Stimulated activated CD4-positive, alpha-beta T cell treated with anti-CD3 and anti-CD28 coated beads, Interleukin-2, amount 100 ng/mL, for 48 hours (primary cell): ENCODE data around the gene ANAPC16.
"Not testable (repeated sequence)": the region's sequence is repeated elsewhere in the genome, so short reads cannot be mapped to it uniquely, and the experiment has no call there.

Experiments
- DNase-seq, 2 donors: peaks; one replicate each; pipeline ENCODE4 v3.0.0-alpha.2; 2020

The ANAPC16 gene

DNA sequence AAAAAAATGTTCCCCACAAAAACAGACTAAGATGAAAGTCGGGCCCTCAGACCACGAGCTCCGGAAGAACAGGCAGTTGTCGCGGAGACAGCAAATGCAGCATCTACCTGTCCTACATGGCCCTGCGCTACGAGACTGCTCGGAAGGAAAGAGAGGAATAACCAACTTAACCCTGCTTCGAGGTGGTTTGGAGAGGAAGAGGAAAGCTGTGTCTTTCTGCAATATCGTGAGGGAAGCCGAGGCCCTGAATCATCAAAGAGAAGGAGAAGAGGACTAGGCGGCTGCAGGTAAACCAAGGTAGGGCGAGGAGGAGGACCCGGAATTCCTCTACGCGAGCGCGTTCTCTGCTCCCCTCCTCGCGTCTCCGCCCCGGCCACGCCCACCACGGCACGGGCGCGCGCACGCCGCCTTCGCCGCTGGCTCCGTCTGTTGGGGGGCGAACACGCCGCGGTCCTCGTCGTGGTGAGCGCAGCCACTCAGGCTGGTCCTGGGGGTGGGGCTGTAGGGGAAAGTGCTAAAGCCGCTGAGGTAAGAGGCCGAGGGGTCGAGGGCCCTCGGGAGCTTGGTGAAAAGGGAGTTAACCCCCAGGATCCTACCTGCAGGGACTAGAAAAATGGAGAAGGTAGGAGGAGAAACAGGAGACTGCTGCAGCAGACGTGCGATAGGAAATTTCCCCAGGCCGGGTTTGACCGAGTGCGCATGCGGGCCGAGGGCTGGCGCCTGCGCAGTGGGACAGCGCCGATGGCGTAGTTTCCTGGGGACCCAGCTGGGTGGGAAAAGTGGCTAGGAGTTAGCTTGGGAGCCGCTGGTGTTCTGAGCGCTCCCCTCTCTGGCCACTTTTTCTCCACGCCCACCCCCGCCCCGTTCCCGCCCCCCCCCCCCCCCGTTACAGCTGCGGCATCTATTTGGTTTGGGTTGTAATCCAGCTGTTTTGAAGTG lies at the start of gene ANAPC16, which contains the start of gene ASCC1:
Gene ANAPC16 (plus strand): TSS at position 402 of the 939 bp plus-strand sequence. CDS start 7,903 bp downstream, outside the sequence.
Gene ASCC1 (minus strand): TSS at position 666 of the 939 bp plus-strand sequence. CDS start 2,978 bp downstream, outside the sequence.
- DNase-seq: peak; percentile 93

DNA sequence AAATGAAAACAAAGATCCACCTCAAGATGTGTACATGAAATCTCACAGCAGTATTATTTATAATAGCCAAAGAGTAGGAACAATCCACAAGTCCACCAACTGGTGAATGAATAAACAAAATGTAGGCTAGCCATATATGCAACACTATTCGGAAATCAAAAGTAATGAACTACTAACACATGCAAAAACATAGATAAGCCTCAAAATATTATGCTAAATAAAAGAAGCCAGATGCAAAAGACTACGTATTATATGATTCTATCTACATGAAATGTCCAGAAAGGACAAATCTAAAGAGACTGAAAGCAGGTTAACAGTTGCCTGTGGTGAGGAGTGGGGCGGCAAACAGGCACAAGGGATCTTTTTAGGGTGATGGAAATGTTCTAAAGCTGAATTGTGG lies 48.7 kb upstream of the ANAPC16 start:
- no peak for DNase-seq

DNA sequence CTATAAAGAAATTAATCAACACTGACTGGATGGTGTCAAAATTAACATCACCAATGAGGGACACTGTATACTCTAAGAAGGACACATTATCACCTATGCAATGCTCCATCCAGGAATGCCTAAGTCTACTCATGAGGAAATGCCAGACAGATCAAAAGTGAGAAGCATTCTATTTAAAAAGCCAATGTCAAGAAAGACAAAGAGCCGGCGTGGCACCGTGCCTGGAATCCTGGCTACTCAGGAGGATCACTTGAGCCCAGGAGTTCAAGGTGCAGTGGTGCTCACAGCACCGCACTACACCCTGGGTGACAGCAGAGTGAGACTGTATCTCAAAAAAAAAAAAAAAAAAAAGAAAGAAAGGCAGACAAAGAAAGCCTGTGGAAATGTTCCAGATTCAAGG lies 45.5 kb upstream of the ANAPC16 start:
- DNase-seq: no peak

DNA sequence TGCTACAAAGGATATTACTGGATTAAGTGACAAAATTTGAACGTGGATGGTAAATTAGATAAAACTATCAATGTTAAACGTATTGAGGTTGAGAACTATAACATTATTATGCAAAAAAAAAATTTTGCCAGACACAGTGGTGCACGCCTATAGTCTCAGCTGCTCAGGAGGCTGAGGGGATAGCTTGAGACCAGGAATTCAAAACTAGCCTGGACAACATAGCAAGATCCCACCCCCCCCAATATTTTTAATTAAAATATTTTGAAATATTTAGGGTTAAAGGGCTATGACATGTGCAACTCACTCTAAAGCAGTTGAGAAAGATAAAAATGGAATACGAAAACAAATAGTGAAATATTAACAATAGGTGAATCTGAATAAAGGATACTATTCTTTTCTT lies 45.1 kb upstream of the ANAPC16 start:
- DNase-seq: no peak

DNA sequence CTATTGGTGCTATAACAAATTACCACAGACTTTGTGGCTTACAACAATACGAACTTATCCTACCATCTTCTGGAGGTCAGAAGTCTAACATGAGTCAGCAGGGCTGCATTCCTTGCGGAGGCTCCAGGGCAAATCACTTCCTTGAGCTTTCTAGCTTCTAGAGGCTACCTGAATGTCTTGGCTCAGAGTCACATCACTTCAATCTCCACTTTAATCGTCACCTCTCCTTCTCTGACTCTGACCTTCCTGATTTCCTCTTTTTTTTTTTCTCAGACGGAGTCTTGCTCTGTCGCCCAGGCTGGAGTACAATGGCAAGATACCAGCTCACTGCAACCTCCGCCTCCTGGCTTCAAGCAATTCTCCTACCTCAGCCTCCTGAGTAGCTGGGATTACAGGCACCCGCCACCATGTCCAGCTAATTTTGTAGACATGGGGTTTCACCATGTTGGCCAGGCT lies 44.6 kb upstream of the ANAPC16 start:
- DNase-seq: no peak

DNA sequence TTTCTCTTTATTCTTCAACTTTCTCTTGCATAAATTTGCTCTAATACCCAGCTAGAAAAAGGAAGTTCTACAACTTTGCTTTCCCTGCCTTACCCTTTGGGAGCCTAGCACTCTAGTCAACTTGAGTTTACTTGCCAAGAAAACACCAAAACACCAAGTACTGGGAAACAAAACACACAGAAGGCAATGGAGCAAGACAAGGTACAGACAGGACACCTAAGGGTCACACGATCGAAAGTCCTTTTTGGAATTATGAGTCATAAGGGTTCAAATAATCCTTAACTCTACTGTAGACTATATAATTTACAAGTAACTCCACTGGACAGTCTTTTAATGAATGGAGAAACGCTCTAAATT lies 42.6 kb upstream of the ANAPC16 start:
- no peak for DNase-seq

DNA sequence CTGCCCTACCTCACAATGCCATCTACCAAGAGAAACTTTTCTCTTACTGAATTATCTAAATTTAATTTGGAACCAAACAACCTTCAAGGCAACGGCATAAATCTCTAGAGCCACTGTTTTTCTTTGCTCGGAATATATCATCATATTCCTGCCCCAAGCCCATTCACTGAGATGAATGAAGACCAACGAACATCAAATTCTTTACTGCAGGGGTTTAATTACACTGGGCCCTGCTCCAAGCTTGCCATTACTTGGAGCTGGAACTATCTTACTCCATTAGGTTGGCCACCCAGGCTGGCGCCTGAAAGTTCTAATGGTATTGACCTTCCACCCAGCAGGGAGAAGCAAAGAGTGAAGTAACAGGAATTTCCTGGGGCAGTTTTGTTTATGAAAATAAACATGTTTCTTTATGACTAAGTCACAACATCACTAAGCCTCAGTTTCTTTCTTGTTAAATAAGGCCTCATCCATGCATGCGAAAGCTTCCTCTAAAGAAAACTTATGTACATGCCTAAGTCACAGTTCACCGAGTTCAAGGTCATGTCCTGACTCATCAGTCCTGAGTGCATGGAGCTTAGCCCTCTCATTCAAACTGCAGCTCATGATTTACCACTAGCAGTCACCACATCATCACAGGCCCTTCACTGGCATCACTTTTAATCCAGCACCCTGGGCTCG lies 42.1 kb upstream of the ANAPC16 start:
- no peak for DNase-seq

DNA sequence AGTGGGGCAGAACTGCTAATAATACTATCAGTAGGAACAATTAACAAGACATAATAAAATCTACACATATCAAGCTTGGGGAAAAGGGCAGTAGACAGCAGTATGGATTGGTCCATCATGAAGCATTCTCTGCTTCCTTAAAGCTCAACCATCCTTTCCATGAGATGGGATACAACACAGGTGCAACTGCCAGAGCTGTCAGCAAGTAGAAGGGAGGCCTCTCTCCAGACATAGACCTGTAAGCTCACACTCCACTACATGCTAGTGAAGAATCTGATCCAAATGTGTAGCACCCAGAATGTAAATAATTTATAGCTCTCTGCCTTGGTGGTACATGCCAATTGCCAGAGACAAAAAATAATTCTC lies 41.5 kb upstream of the ANAPC16 start:
- DNase-seq: no peak

DNA sequence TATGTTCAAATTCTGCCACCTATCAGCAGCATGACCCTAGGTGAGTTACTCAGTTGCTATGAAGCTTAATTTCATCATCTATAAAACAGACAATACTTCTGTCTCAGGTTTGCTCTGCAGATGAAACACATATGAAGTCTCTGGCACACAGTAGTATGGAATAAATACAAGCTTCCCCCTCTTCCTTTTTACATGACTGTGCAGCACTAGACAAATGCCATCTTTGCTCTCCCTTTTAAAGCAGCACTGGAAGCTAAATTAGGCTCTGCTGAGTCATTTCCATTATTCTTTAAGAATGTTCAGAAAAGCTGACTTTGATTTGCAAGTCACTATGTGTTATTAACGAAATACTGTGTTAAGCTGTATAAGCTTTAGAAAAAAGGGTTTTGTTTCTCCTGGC lies 40.7 kb upstream of the ANAPC16 start:
- DNase-seq: no peak

DNA sequence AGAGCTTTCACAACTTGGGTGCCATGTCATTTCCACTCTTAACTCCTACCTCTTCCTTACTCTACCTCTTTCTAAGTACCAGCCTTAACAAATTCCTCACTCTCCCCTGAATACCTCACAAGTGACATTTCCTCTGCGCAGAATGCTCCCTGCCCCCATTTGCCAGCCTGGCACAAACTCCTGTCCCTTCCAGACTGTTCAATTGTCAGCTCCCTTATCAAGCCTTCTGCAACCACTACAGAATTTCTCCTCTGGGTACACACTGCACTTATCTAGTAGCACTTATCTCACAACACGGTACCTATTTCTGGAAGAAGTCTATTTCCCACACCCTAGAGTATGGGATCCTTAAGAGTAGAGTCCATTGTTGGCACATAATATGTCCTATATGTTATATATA lies 39.1 kb upstream of the ANAPC16 start:
- DNase-seq: no peak

DNA sequence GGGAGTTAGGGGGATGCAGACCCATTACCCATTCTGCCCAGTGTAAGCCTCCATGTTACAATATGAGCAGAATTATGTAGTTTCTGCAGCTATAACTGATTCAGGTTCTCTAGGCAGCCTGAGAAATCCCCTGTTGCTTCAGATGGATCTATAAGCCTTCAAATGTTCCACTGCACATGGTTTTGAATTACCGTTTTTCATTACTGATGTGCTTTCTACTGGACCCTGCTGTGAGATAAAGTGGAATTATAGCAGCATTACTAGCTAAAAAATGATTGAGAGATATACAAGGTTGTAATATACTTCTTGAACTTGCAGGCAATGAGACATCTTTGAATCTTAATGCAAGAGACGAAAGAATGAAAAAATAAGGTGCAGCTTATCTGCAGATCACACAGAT lies 38.4 kb upstream of the ANAPC16 start:
- no peak for DNase-seq

DNA sequence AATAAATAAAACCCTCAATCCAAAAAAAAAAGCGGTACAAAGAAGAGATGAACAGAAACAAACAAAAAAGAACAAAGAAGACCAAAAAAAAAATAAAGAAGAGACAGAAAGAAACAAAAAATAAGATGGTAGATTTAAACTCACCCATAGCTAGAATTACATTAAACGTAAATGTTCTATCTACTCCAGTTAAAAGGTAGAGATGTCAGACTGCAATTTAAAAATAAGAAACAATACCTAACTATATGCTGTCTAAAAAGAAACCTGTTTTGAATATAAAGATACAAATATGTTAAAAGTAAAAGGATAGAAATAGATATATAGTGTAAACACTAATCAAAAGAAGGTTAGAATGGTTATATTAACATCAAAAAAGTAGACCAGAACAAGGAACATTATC lies 31.7 kb upstream of the ANAPC16 start:
- DNase-seq: no peak

DNA sequence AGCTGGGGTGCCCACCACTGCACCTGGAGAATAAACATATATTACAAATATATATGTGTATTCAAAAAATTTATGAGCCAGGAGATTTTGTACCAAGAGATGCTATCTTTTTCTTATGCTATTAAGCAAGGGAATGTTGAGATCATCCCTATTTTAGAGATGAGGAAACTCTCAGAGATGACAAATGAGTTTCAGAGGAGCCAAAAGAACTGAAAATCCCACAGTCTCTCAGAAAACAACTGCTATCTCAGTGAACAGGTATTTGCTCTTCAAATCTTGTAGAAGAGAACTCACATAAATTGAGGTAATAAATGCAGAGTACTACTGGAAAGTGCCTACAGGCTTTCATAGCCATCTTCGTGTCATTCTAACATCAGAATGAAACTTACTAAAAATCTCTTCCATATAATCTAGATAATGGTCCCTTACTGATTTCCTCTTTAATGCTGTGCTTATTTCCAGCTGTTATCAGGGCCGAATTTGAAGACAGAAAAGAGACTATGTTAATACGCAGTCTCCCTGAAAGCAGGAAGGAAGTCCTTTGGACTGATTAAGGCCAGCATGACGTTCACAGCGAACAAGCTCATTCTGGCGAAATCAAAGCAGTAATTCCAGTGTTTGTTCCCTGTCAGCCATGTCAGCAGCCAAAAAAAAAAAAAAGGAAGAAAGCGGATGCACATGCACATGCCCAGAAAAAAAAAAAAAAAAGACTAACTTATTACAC lies 29.4 kb upstream of the ANAPC16 start:
- no peak for DNase-seq

DNA sequence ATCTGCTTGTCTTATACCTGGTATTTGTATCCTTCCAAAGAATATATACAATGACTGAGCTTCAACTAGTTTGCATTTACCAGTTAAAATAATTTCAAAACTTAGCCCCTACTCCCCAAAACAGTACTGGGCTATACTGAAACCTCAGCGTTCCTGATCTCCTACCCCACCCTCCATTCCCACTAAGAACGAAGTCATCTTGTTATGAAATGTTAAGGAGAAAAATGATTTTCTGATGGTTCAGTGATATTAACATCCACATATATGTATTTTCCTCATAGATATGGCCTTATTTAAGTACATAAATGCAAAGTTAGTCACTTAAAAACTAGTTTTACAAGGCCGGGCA lies 28.9 kb upstream of the ANAPC16 start:
- DNase-seq: no peak

DNA sequence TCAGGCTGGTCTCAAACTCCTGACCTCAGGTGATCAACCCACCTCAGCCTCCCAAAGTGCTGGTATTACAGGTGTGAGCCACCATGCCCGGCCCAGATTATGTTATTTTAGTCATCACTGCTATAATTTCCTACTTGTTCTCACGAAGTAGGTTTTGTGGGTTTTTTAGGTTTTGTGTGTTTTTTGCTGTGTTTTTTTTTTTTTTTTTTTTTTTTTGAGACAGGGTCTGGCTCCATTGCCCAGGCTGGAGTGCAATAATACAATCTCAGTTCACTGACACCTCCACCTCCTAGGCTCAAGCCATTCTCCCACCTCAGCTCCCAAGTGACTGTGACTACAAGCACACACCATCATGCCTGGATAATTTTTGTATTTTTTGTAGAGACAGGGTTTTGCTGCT lies 20.9 kb upstream of the ANAPC16 start:
- DNase-seq: no peak

DNA sequence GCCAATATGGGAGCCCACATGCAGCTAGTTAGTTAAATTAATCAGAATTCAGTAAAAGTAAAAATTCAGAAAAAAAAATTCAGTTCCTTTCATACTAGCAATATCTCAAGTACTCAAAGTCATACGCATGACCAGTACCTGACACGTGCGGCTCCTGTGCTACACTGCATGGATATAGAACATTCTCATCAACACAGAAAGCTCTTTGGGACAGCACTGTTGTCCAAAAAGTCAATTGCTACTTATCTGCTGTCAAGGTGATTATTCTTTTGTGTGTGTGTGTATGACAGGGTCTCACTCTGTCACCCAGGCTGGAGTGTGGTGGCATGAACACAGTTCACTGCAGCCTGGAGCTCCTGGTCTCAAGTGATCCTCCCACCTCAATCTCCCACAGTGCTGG lies 14.9 kb upstream of the ANAPC16 start:
- no peak for DNase-seq

DNA sequence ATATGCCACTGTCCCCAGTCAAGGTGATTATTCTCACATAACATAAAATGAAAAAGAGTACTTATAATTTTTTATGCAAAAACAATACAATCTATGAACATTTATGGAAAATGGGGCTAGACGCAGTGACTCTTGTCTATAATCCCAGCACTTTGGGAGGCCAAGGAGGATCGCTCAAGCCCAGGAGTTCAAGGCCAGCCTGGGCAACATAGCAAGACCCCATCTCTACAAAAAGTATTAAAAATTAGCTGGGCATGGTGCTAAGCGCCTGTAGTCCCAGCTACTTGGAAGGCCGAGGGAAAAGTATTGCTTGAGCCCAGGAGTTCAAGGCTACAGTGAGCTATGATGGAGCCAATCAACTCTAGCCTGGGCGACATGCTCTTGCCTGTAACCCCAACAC lies 14.5 kb upstream of the ANAPC16 start:
- DNase-seq: no peak

DNA sequence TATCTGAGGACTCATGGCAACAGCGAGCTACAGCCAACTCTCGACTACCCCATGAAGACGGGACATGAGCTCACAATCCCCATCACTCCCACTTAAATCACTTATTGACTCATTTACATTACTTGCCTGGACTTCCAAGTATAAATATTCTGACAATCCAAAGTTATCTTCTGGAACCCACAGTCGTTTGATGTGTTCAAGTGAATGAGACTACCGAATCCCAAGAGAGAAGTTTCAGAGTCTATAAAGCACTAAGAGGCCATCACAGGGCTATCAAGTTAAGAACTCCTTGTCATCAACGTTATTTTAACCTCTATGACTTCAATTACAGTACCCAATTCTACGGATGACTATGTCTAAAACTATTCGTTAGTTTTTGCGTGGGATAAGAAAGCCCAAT lies 11.5 kb upstream of the ANAPC16 start:
- DNase-seq: no peak

DNA sequence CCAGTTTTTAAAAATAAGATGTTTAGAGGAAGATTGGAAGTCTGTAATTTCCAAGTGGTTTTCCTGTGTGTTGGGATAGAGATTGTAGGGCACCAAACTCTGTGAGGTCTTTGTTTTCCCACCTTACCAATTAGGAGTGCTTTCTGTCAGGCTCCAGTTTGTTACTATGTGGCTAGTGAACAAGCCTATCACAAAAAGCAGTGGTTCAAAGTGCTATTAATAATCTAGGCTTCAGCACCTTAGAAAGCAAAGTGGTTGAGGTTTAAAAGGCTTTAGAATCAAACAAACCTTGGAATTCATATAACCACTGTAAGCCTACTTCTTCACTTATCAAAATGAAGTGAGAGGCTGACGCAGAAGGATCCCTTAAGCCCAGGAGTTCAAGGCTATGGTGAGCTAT lies 11.1 kb upstream of the ANAPC16 start:
- no peak for DNase-seq

DNA sequence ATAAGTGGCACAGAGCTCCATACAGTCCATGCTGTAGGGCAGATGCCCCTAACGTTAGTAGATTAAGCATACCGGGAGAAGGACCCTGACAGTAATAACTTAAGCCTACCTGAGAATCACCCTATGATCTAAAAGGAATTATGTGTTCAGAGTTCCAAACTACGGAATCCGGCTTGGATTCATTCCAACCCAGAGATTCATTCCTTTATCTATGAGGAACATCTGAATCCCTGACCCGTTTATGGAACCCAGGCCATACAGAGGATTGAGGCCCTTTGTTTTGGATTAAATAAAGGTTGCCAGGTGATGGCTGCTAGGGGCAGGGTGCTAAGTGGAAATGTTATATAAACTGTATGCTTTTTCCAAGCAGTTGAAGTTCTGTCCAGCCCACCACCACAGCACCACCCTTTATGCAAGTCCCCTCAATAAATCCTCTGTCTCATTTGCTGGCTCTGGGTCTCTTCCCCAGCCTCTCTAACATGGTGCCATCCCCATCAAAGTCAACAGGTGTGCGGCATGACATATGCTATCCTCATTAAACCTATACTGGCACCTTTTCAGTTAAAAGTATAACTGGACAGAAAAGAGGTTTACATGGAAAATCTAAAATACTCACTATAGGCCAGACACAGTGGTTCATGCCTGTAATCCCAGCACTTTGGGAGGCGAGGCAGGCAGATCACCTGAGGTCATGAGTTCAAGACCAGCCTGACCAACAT lies 9.1 kb upstream of the ANAPC16 start:
- DNase-seq: no peak

DNA sequence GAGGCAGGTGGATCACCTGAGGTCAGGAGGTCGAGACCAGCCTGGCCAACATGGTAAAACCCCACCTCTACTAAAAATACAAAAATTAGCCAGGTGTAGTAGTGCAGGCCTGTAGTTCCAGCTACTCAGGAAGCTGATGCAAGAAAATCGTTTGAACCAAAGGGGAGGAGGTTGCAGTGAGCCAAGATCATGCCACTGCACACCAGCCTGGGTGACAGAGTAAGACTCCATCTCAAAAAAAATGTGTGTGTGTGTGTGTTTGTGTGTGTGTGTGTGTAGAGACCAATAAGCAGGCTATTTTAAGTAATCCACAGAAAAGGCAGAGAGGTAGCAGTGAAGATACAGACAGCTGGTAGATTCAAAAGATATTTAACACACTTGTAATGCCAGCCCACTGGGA lies 7.3 kb upstream of the ANAPC16 start:
- DNase-seq: not testable (repeated sequence)

DNA sequence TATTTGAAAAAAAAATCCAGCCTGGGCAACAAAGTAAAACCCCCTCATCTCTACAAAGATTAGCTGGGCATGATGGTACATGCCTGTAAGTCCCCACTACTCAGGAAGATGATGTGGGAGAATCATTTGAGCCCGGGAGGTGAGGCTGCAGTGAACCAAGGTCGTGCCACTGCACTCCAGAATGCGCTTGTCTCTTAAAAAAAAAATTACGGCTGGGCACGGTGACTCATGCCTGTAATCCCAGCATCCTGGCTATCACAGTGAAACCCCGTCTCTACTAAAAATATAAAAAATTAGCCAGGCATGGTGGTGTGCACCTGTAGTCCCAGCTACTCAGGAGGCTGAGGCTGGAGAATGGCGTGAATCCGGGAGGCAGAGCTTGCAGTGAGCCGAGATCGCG lies 4.4 kb upstream of the ANAPC16 start:
- not testable (repeated sequence) for DNase-seq

DNA sequence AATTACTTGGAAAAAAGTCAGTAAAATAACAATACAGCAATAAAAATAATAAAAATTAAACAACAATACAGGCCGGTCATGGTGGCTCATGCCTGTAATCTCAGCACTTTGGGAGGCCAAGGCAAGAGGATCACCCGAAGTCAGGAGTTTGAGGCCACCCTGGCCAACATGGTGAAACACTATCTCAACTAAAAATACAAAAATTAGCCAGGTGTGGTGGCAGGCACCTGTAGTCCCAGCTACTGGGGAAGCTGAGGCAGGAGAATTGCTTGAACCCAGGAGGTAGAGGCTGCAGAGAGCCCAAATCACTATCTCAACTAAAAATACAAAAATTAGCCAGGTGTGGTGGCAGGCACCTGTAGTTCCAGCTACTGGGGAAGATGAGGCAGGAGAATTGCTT lies 4.0 kb upstream of the ANAPC16 start:
- DNase-seq: not testable (repeated sequence)
